Stimulated activated CD4-positive, alpha-beta T cell treated with anti-CD3 and anti-CD28 coated beads, Interleukin-12 subunit alpha, Interleukin-12 subunit beta, amount 100 ng/mL, for 24 hours (primary cell): ENCODE results near the gene PEMT.

Experiments used
- DNase-seq, 2 experiments: peaks; one replicate each; pipeline ENCODE4 v3.0.0-alpha.2; 2020; ENCODE audit warnings: low read depth in 2 of 2

Gene PEMT

DNA sequence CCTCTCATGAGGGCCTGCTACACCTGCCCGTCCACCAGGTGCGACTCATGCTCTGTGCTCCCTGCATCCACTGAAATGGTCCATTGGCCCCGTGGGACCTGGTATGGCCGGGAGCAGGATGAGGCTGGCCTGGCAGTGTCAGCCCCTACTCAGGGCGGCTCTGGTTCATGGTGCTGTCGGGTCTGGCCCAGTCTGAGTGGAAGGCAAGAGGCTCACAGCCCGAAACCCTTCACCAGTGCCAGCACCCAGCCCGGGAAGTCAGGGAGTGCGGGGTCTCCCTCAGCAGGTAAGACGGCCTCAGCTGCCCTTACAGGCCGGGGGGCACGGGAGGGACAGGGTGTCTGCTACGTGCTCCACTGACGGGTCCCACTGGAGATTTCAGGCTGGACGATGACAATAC is 54.8 kb downstream of the PEMT start:
- DNase-seq, result no peak

GRCh38 chr17:17535957-17536356 is 55.6 kb downstream of the PEMT start:
- DNase-seq, result no peak

DNA sequence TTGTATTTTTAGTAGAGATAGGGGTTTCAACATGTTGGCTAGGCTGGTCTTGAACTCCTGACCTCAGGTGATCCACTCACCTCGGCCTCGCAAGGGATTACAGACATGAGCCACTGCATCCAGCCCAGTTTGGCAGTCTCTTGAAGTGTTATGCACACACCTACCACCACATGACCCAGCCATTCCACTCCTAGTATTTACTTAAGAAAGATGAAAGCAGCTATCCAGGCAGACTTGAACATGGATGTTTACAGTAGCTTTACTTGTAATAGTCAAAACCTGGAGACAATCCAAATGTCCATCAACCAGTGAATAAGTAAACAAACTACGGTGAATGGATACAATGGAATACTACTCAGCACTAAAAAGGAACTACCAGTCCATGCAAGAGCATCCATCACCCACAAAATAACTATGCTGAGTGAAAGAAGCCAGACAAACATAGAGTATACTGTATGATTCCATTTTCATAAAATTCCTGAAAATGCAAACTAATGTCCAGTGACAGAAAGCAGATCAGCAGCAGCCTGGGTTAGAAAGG is 57.5 kb downstream of the PEMT start:
- no peak for DNase-seq

- no peak for DNase-seq
These were observed 58.5 kb downstream of the PEMT start for GRCh38 chr17:17532991-17533390.

GRCh38 chr17:17531156-17531555 is 60.4 kb downstream of the PEMT start:
- no peak for DNase-seq

DNA sequence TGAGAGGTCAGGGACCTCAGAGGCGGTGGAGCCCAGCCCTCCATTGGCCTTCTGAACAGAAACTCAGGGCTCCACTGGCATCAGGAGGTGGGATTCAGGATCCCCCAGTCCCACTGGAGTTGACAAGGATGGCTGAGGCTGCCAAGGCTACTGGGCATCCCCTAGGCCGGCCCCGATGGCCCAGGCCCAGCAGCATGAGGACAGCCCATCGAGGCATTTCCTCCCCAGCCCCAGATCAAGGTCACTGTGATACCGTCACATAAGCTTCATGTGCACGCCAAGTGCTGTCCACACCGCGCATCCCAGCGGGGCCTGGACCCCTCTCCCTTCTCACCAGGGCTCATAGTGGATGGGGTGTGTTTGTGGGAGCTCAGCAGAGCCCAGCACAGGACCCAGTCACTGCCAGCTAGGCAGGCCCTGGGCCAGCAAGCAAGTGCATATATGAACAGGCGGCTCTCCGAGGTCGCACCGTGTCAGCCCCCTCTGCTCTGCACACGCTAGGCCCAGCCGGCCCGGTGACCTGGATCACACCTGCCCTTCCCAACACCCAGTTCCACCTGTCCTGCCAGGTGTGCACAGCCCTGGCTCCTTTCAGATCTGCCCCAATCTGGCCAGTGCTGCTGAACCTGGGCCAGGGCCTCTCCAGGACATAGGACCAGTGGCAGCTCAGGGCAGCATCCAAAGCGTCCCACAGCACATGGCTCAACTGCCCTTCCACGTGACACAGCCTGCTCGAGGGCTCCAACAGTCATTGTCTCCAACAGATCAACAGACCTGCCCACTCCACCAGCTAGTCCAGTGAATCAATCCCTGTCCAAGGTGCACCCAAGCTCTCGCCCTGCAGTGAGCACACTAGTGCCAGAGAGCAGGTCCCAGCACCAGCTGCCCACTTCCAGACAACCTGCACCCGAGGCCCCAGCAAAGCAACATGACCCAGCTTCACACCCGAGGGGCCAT is 62.5 kb downstream of the PEMT start:
- no peak for DNase-seq

- DNase-seq, result no peak
These were observed 63.5 kb downstream of the PEMT start for GRCh38 chr17:17527956-17528500.

DNA sequence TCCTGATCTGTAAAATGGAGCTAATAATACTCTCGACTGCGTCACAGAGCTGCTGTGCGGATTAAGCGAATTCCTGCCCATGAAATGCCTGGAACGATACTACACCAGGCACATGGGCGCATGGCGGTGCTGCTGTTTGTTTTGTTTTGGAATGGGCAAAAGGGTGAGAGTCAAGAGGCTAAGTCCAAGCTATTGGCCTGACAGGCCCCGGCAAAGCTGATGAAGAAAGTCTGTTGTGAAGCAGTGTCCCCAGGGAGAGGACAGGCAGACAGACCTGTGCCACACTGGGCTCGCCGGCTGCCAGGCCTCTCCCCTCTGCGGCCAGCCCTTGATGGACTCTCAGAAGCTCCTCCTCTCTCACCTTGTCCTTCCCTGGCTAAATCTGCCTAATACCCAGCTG is 64.0 kb downstream of the PEMT start:
- DNase-seq, result no peak

DNA sequence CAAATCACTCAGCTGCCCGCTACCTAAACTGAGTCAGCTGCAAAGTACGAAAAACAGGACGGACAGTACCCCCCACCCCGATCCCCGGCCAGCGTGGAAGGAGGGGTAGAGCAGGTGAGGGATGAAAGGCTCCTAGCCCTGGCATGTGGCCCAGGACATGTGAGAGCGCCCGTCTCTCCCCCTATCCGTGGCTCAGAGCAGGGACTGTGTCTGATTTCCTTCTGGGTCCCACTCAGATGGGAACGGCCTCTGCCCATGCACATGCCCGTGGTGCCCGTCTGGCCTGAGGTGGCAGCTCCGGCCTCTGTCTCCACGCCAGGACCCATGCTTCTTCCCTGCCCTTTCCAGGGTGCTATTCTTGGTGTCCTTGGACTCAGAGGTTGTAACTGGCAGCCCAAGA is 65.1 kb downstream of the PEMT start:
- DNase-seq, result no peak

DNA sequence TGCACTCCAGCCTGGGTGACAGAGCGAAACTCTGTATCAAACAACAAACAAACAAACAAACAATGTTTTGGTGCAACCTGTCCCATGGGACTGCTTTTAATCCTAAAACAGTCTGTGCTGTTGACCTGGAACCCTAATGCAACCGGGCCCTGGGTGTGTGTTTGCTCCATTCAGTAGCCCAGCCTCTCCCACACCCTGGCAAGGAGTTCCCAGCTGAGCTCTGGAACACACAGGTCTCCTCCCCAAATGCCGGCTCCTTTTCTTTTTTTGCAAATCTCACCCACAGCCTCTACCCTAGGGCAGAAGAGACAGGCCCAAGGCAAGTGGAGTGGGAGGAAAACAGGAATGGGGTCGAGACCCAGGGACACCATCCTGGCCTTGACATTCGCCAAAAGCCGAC is 65.6 kb downstream of the PEMT start:
- no peak for DNase-seq

GRCh38 chr17:17525311-17525710 is 66.2 kb downstream of the PEMT start:
- no peak for DNase-seq

- no peak for DNase-seq
These were observed 67.6 kb downstream of the PEMT start for GRCh38 chr17:17523731-17524490.

- no peak for DNase-seq
These were observed 68.3 kb downstream of the PEMT start for GRCh38 chr17:17523001-17523730.

- no peak for DNase-seq
These were observed 70.8 kb downstream of the PEMT start for GRCh38 chr17:17520599-17521232.

- DNase-seq, result no peak
These were observed 71.6 kb downstream of the PEMT start for GRCh38 chr17:17519886-17520285.

DNA sequence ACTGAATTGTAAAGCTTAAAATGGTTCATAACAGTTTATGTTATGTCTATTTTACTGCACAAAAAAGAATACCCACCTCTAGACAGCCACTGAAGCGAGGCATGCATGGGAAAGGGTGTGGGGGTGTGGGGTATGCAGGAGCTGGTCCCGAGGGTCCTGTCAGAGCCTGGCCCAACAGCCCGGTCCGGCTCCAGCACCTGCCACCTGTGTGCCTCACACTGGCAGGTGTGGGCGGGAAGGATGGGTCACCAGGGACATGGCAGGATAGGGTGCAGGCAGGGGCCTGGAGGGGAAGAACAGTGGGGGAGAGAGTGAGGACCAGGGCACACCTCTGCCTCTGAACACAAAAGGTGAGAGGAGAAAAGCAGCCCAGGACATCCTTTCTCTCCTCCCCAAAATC is 72.6 kb downstream of the PEMT start:
- no peak for DNase-seq

- no peak for DNase-seq
These were observed 73.5 kb downstream of the PEMT start for GRCh38 chr17:17518014-17518413.

GRCh38 chr17:17516941-17517720 is 74.4 kb downstream of the PEMT start:
- DNase-seq, result no peak

DNA sequence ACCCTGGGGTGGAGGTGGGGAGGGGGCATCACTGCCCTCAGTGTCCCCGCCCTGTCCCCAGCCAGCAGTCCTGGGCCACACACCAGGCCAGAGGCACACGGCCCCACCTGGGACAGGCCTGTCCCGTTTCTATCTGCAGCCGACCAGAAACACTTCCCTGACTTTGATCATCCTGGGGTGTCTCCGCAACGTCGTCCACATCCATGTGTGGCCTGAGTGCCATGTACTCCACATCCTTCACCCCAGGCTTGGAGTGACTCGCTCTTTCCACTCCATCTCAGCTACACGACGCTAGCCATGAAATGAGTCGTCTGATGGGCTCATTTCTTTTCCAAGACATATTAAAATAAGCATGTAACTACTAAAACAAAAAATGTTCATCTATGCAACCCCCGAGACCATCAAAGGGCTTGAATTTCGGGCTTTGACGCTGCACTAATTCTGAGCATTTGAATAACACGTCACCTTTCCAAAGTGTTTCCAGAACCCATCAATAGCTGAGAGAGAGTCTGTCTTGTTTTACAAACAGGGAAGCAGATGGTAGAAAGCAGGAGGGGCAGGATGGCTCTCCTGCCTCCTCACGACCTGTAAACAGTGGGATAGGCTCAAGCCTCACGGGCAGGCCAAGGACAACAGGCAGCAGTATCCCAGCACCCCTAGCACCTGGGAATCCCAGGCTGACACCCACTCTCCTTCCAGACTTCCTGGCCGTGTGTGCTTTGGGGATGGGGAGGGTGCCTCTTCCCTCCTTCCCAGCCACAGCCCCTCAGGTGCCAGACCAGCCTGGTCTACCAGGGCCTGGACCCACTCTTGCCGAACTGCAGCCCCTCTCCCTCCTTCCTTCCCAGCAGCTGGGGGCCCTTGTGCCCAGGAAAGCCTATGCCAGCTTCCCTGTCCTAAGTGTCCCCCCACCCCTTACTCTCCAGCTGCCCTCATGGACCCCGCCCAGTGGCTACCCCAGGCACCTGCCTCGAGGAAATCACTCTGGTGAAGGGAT is 75.3 kb downstream of the PEMT start:
- no peak for DNase-seq
